Measurements from ENCODE around the gene LRPAP1.

LRPAP1 gene

GRCh38 chr4:3486541-3487540, 45.4 kb downstream of the LRPAP1 start:
- in situ Hi-C loops (cut with MboI; ENCODE audit: low sequenced_read_pairs): no loop called here

GRCh38 chr4:3485886-3486540, 46.2 kb downstream of the LRPAP1 start:
- in situ Hi-C loops (cut with MboI; ENCODE audit: low sequenced_read_pairs): no loop called here

GRCh38 chr4:3485011-3485791, 47.0 kb downstream of the LRPAP1 start:
- in situ Hi-C loops (cut with MboI; ENCODE audit: low sequenced_read_pairs): no loop called here

DNA sequence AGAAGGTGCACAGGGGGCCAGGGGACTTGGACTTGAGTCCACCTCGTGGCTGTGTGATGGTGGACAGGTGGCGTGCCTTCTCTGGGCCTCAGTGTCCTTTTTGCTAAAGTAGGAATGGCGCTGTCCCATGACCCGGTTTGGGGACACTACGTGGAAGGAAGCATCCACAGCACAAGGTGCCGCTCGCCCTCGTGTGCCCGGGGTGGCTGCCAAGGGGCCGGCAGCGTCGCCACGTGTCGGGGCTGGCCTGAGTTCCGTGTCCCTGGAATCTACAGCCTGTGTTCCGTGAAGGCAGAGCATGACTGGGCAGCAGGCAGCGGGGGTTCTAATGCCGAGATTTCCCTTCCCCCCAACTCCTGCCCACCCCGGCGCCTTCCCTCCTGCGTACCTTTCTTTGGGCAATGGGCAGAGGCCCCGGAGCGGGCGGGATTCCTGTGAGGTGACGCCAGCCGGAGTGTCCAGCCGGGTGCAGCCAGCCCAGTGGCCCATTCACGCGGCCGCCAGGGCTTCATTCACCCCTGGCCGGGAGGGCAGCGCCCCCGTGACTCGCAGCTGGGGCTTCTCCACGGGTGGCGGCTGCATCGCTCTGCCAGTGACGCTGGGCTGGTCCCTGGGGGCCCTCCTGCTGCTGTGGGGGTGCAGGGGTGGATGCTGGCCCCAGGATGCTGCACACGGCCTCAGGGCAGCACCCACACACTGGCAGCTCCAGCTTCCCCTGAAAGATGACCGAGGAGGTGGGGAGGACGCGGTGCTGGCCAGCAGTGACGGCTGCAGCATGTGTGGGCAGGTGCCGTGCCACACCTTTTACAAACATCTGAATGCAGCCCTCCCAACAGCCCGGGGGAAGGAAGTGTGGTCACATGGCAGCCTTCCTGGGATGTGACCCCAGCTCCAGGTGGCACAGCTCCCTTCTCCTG, 47.9 kb downstream of the LRPAP1 start:
- in situ Hi-C loops (cut with MboI; ENCODE audit: low sequenced_read_pairs): no loop called here

DNA sequence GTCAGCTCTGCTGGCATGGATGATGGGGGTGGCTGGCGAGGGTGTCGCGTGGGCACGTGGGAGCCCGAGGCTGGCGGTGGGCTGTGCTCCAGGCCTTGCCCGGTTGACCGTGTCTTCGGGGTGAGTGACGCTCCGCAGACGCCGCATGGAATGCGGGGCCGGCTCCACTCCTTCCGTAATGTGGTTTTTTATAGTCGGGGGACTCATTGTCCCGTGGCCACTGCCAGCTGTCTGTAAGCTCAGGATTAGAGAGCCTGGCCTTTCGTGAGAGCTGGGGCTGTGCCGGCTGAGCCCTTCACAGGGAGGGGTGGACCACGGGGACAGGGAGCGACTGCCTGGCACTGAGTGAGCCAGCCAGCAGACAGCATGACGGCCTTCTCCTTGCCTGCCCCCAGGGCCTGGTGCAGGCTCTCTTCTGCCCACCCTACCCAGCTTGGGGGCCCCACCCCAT, 48.7 kb downstream of the LRPAP1 start:
- in situ Hi-C loops (cut with MboI; ENCODE audit: low sequenced_read_pairs): no loop called here

GRCh38 chr4:3482707-3483106, 49.5 kb downstream of the LRPAP1 start:
- in situ Hi-C loops (cut with MboI; ENCODE audit: low sequenced_read_pairs): no loop called here

DNA sequence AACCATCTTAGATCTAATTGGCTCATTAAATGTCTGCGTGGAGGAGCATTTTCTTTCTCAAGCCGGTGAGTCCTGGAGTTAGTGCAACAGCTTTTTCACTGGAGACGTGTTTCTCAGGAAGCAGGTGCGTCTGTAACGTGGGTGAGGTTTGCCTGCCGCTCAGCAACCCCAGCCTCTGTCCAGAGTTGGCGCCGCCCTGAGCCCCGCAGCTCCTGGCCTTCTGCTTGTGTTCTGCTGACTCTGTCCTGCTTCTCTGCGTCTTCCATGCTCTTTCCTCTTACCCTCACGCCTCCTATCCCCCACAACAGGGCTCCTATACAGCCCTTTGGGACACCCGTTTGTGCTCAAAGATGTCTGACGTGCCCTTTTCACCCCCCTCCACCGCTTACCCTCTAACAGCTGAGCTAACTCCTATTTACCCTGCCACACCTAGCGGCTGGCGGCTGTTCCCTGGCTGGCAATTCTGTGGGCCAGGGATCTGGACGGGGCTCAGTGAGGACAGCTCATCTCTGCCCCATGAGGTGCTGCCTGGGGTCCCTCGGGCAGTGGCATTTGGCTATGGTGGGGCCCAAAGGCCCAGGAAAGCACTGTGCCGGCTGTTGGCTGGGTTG, 50.3 kb downstream of the LRPAP1 start:
- in situ Hi-C loops (cut with MboI; ENCODE audit: low sequenced_read_pairs): no loop called here

- in situ Hi-C loops (cut with MboI; ENCODE audit: low sequenced_read_pairs): no loop called here
Observed at GRCh38 chr4:3481113-3481531, 51.1 kb downstream of the LRPAP1 start.

DNA sequence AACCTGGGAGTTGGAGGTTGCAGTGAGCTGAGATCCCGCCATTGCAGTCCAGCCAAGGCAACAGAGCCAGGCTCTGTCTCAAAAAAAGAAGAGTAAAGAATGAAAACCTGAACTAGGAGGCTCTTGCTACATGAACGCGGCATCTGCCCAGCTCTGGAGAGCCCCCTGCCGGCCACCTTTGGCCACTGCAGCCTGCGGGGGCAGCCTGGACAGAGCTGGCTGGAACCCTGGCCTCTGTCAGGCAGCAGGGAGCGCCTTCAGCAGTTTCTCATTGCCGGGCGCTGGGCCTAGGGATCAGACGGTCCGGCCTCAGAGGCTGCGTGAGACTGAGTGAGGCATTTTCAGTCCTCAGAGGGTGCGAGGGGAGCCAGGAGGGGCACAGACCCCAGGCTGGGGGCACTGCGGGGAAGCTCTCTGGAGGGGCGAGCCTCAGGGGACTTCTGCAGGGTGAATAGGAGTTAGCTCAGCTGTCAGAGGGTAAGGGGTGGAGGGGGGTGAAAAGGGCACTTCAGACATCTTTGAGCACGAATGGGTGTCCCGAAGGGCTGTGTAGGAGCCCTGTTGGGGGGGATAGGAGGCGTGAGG, 51.6 kb downstream of the LRPAP1 start:
- in situ Hi-C loops (cut with MboI; ENCODE audit: low sequenced_read_pairs): no loop called here

- in situ Hi-C loops (cut with MboI; ENCODE audit: low sequenced_read_pairs): no loop called here
Observed at GRCh38 chr4:3479358-3480101, 52.7 kb downstream of the LRPAP1 start.

DNA sequence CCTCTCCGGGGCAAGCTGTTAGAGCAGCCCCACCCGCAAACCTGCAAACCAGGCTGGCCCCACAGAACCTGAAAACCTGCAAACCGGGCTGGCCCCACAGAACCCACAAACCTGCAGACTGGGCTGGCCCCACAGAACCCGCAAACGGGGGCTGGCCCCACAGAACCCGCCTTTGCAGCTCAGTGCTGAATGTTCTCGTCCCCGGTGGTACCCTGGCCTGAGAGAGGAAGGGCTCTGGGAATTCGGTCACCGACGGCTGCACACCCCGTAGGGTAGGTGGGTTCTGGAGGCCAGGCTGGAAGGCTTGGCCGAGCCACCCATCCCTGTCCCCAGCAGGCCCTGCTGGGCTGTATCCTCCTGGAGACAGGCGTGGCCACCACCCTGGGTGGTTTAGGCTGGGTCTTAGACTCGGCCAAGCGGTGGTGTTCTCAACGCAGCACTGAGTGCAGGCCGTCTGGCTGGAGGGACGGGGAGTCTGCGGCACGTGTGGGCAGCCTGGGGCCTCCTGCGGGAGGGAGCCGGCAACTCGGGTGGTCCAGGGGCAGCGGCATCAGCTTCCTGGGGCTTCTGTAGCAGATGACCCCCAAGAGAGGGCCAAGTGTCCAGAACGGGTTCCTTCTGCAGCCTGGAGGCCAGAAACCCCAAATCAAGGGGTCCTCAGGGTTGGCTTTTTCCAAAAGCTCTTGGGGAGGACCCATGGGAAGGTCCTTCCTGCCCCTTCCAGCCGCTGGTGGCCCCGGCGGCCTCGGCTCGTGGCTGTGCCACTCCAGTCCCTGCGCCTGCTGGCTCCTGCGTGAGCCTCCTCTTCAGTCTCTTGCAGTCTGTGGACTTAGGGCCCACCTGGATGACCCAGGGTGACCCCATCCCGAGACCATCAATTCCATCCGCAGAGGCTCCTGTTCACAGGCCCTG, 53.5 kb downstream of the LRPAP1 start:
- in situ Hi-C loops (cut with MboI; ENCODE audit: low sequenced_read_pairs): no loop called here

- in situ Hi-C loops (cut with MboI; ENCODE audit: low sequenced_read_pairs): no loop called here
Observed at GRCh38 chr4:3477750-3478430, 54.3 kb downstream of the LRPAP1 start.

DNA sequence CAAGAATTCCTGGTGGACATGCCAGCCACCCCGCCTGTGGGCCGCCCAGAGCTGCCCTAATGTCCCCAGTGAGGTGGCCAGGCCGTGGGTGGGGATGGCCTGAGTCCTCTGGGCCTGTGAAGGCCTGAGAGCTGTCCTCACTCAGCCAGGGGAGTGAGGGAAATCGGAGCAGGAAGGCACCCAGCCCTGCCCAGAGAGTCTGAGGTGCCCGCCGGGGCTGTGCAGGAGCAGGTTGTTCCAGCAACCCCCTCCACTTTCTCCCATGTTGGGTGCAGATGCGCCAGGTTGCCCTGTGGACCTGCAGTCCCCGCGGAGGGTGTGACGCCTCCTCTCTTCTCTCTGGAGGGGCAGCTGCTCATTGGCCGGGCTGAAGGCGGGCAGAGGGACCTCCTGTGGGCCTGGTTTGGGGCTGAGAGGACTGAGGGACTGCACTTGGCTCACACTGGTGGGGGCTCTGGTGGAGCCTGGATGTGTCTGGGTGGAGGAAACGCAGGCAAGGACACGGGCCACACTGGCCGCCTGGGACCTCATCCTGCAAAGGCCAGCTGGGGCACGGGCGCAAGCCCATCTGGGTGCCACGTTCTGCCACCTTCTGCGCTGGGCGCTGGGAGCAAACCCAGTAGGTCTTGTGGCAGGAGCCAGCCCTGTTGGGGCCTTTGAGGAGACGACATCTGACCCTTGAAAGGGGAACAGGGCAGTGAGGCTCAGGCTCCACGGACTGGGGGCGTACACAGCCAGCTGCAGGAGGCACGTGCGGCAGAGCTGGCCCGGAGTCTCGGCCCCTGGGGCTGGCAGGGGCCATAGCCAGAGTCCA, 55.1 kb downstream of the LRPAP1 start:
- in situ Hi-C loops (cut with MboI; ENCODE audit: low sequenced_read_pairs): no loop called here

GRCh38 chr4:3476341-3476747, 55.9 kb downstream of the LRPAP1 start:
- in situ Hi-C loops (cut with MboI; ENCODE audit: low sequenced_read_pairs): no loop called here

DNA sequence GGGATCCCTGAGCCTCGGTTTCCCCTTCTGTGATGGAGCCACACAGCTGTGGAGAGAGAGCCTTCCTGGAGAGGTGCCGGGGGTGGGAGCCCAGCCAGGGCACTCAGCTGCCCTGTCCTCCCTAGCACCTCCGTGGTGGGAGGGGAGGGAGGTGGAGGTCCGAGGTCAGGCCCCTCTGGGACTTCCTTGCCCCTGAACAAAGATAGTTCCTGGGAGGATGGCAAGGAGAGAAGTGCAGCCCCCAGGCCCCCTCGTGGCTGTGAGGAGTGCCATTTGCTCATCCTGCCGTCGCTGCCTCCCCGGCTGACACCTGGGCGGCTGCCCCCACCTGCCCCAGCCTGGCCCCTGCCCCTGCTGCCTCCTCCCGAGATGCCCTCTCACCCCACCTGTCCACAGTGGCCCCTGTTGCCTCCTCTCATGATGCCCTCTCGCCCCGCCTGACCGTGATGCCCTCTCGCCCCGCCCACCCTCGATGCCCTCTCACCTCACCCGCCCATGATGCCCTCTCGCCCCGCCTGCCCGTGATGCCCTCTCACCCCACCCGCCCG, 56.4 kb downstream of the LRPAP1 start:
- in situ Hi-C loops (cut with MboI; ENCODE audit: low sequenced_read_pairs): no loop called here
